SU-DHL-6 (cell line): ENCODE measurements around the gene CACNG7.

Source experiments
- H2AFZ ChIP-seq: fragments of 200-600 bp; sonication (generic); 2 replicates; pipeline ENCODE4 v1.6.1; 2014; ENCODE audit warnings: low read depth, mild to moderate bottlenecking, moderate library complexity, mixed read lengths, antibody characterized with exemption, low read length; ENCODE audit not compliant: severe bottlenecking
- H3F3A ChIP-seq: fragments of 200-600 bp; shearing (Covaris generic); 2 replicates; pipeline ENCODE4 v1.6.0; 2016; ENCODE audit warnings: antibody characterized with exemption, mild to moderate bottlenecking; ENCODE audit not compliant: insufficient read depth
- H3K27ac ChIP-seq: fragments of 200-600 bp; sonication (generic); 2 replicates; pipeline ENCODE4 v1.5.1; 2016; ENCODE audit warnings: low read depth, mild to moderate bottlenecking, low read length, moderate library complexity, mixed read lengths
- H3K27me3 ChIP-seq: fragments of 200-600 bp; sonication (generic), shearing (Covaris generic); 2 replicates; pipeline ENCODE4 v1.6.0; 2014; ENCODE audit warnings: mild to moderate bottlenecking, low read length
- H3K36me3 ChIP-seq: fragments of 200-600 bp; sonication (generic); 2 replicates; pipeline ENCODE4 v1.6.1; 2014; ENCODE audit warnings: mild to moderate bottlenecking, low read length, mixed read lengths
- H3K4me2 ChIP-seq: fragments of 300-600, 200-600 bp; shearing (Covaris generic), sonication (generic); 2 replicates; pipeline ENCODE4 v1.6.0; 2014; ENCODE audit warnings: low read length, low read depth, mild to moderate bottlenecking; ENCODE audit not compliant: poor library complexity, severe bottlenecking
- H3K4me3 ChIP-seq: fragments of 200-600 bp; sonication (generic); 2 replicates; pipeline ENCODE4 v1.5.1; 2014; ENCODE audit warnings: antibody characterized with exemption, low read length, mild to moderate bottlenecking, mixed read lengths; ENCODE audit not compliant: insufficient read depth, poor library complexity, severe bottlenecking
- H3K79me2 ChIP-seq: fragments of 200-600 bp; sonication (generic); 2 replicates; pipeline ENCODE4 v1.6.1; 2014; ENCODE audit warnings: mild to moderate bottlenecking, low read length, moderate library complexity; ENCODE audit not compliant: insufficient read depth
- H3K9ac ChIP-seq: fragments of 200-600 bp; sonication (generic); 2 replicates; pipeline ENCODE4 v1.7.0; 2014; ENCODE audit warnings: mild to moderate bottlenecking, low read length
- H3K9me2 ChIP-seq: fragments of 200-600 bp; sonication (generic); replicated peaks from 2 replicates; pipeline ENCODE4 v1.6.1; 2014; ENCODE audit warnings: low read length; ENCODE audit not compliant: insufficient read depth
- H3K9me3 ChIP-seq: fragments of 200-600 bp; sonication (generic); 2 replicates; pipeline ENCODE4 v1.6.1; 2014; ENCODE audit warnings: low read length, mixed read lengths; ENCODE audit not compliant: insufficient read depth
- H4K20me1 ChIP-seq: fragments of 200-600 bp; sonication (generic); 2 replicates; pipeline ENCODE4 v1.6.1; 2014; ENCODE audit warnings: low read depth, mild to moderate bottlenecking, antibody characterized with exemption, low read length, moderate library complexity, mixed read lengths
- EZH2phosphoT487 ChIP-seq: fragments of 200-600 bp; sonication (generic), shearing (Covaris generic); conservative IDR thresholded peaks from 2 replicates; pipeline ENCODE4 v1.6.1; 2018; ENCODE audit warnings: mild to moderate bottlenecking, antibody characterized with exemption, low read length, moderate library complexity, mixed read lengths
- TF ChIP-seq, protein P1 (sequence below): fragments of 200-600 bp; sonication (generic); IDR thresholded peaks from one replicate; pipeline ENCODE4 v1.5.1; 2017; ENCODE audit warnings: antibody characterized with exemption, mild to moderate bottlenecking, low read length, moderate library complexity; ENCODE audit not compliant: insufficient read depth, poor library complexity, severe bottlenecking

Gene CACNG7

DNA sequence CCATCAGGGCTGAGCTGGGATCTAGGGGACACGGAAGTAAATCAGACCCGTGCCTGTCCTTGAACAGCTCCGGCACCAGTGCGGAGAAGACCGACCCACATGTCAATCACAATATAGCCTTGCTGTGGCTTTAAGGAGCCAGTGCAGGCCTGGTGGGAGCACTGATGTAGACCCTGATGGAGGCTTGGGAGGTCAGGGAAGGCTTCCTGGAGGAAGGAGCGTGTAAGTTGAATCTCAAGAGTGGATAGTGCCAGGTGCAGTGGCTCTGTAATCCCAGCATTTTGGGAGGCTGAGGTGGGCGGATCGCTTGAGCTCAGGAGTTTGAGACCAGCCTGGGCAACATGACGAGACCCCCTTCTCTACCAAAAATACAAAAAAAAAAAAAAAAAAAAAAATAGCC, 42.9 kb downstream of the CACNG7 start:
- no peak overlapping the region for H3K27ac ChIP-seq
- no peaks in the 10 kb centered on the region for H3K79me2 ChIP-seq
- no peaks in the 10 kb centered on the region for H3F3A ChIP-seq
- H3K9me3 ChIP-seq: no peaks in the 10 kb centered on the region
- no peaks in the 10 kb centered on the region for H3K27me3 ChIP-seq
- no peak overlapping the region for H3K9ac ChIP-seq
- H3K36me3 ChIP-seq: no peaks in the 10 kb centered on the region
- no peak for TF ChIP-seq EZH2phosphoT487
- TF ChIP-seq, protein P1, sequence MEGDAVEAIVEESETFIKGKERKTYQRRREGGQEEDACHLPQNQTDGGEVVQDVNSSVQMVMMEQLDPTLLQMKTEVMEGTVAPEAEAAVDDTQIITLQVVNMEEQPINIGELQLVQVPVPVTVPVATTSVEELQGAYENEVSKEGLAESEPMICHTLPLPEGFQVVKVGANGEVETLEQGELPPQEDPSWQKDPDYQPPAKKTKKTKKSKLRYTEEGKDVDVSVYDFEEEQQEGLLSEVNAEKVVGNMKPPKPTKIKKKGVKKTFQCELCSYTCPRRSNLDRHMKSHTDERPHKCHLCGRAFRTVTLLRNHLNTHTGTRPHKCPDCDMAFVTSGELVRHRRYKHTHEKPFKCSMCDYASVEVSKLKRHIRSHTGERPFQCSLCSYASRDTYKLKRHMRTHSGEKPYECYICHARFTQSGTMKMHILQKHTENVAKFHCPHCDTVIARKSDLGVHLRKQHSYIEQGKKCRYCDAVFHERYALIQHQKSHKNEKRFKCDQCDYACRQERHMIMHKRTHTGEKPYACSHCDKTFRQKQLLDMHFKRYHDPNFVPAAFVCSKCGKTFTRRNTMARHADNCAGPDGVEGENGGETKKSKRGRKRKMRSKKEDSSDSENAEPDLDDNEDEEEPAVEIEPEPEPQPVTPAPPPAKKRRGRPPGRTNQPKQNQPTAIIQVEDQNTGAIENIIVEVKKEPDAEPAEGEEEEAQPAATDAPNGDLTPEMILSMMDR: no peak
- H3K4me2 ChIP-seq: no peak overlapping the region
- H2AFZ ChIP-seq: no peak overlapping the region
- no peaks in the 10 kb centered on the region for H3K9me2 ChIP-seq
- H3K4me3 ChIP-seq: no peak overlapping the region
- no peaks in the 10 kb centered on the region for H4K20me1 ChIP-seq

DNA sequence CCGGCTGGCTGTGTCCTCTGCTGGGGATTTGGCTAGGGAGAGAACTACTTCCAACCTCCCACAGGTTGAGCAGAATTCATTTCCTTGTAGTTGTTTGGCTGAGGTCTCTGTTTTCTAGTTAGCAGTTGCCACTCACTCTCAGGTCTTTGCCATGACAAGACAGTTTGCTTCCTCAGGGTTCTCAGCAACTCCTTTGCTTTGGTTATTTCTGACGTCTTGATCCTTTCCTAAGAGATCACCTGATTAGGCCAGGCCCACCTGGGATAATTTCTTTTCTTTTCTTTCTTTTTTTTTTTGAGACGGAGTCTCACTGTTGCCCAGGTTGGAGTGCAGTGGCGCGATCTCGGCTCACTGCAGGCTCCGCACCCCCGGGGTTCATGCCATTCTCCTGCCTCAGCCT, 44.3 kb downstream of the CACNG7 start:
- H3K9me3 ChIP-seq: no peaks in the 10 kb centered on the region
- TF ChIP-seq EZH2phosphoT487: no peak
- TF ChIP-seq, protein P1: no peak
- H3K4me3 ChIP-seq: no peak overlapping the region
- no peaks in the 10 kb centered on the region for H3K27me3 ChIP-seq
- H3F3A ChIP-seq: no peaks in the 10 kb centered on the region
- no peak overlapping the region for H3K27ac ChIP-seq
- H4K20me1 ChIP-seq: no peaks in the 10 kb centered on the region
- H3K4me2 ChIP-seq: no peak overlapping the region
- no peaks in the 10 kb centered on the region for H3K36me3 ChIP-seq
- H3K9me2 ChIP-seq: no peaks in the 10 kb centered on the region
- no peak overlapping the region for H3K9ac ChIP-seq
- H3K79me2 ChIP-seq: no peaks in the 10 kb centered on the region
- no peak overlapping the region for H2AFZ ChIP-seq

DNA sequence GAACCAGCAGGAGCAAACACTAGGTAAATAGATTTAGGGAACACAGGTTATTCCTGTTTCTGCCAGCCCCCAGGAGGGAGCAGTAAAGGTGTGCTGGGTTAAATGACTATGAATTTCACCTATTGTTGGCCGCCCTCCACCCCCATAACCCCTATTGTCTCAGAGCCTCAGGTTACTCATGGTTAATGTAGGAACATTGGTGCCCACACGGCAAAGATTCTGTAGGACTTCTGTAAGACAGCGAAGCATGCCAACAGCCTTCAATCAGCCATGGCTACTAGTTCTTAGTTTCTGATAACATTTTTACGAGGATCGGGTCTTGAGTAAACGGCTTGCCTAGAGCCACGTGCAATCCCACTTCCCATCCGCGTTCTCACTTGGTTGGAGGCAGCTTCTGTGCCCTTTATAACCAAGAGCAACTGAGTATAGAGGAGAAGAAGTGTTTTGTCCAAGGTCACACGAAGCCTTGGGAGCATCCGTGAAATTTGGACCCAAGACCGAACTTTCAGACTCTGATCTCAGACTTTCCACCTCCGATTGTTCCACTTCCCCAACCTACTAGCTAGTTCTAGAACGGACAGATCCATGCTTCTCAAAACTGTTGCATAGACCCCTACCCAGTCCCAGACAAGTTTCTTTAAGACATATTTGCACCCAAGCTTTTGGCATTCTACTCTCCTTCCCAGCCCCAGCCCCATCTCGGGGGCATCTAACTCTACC, 48.5 kb downstream of the CACNG7 start:
- H2AFZ ChIP-seq: no peak overlapping the region
- H3K9me3 ChIP-seq: no peaks in the 10 kb centered on the region
- H4K20me1 ChIP-seq: no peaks in the 10 kb centered on the region
- H3K4me2 ChIP-seq: no peak overlapping the region
- no peak overlapping the region for H3K27ac ChIP-seq
- H3K4me3 ChIP-seq: no peak overlapping the region
- no peaks in the 10 kb centered on the region for H3K79me2 ChIP-seq
- H3K9ac ChIP-seq: no peak overlapping the region
- no peak for TF ChIP-seq EZH2phosphoT487
- TF ChIP-seq, protein P1: no peak
- no peaks in the 10 kb centered on the region for H3K27me3 ChIP-seq
- H3K36me3 ChIP-seq: no peaks in the 10 kb centered on the region
- no peaks in the 10 kb centered on the region for H3K9me2 ChIP-seq
- no peaks in the 10 kb centered on the region for H3F3A ChIP-seq
